Tibial nerve (tissue), 4 donors: ENCODE data around the gene MAPK8. TPM values are rescaled to one million over a fixed set of nuclear protein-coding genes. Genes with fewer than 3 reads are reported as not detected.

Experiments used
- DNase-seq, 2 donors: peaks; one replicate each; pipeline ENCODE4 v3.0.0-alpha.2; 2019; ENCODE audit warnings: low spot score in 2 of 2
- H3K27ac ChIP-seq, 4 donors: fragments of 200-600 bp; sonication (generic) in 3 of 4; one replicate each; pipeline ENCODE4 v1.5.1; 2017 to 2019; ENCODE audit warnings: mild to moderate bottlenecking in 1 of 4
- H3K27me3 ChIP-seq, 2 donors: fragments of 200-600 bp; sonication (generic) in 1 of 2; one replicate each; pipeline versions ENCODE4 v1.5.1 to v1.6.0; 2017 to 2019
- H3K36me3 ChIP-seq, 3 donors: fragments of 200-600 bp; sonication (generic); one replicate each; pipeline ENCODE4 v1.5.1; 2018 to 2019
- H3K4me1 ChIP-seq, 4 donors: fragments of 200-600 bp; sonication (generic) in 3 of 4; one replicate each; pipeline ENCODE4 v1.5.1; 2017 to 2019
- H3K4me3 ChIP-seq, 4 donors: fragments of 200-600 bp; sonication (generic) in 3 of 4; one replicate each; pipeline ENCODE4 v1.5.1; 2017 to 2019; ENCODE audit warnings: mild to moderate bottlenecking in 1 of 4, moderate library complexity in 1 of 4
- H3K9me3 ChIP-seq, 4 donors: fragments of 200-600 bp; sonication (generic) in 3 of 4; one replicate each; pipeline ENCODE4 v1.5.1; 2017 to 2019
- EP300 ChIP-seq, 2 donors: sonication (generic); formaldehyde crosslinking; IDR thresholded peaks; one replicate each; pipeline ENCODE4 v1.6.1; 2017; ENCODE audit warnings: antibody characterized with exemption in 2 of 2, mild to moderate bottlenecking in 1 of 2
- POLR2A ChIP-seq, 2 donors: fragments of 450-650 bp; IDR thresholded peaks; one replicate each; pipeline ENCODE4 v1.6.1; 2017; ENCODE audit warnings: antibody characterized with exemption in 2 of 2, mild to moderate bottlenecking in 2 of 2, moderate library complexity in 2 of 2
- WGBS, 2 donors: methylation state at CpG; one replicate each; pipeline ENCODE4 v1.1.5; 2018; 5-methylcytosine and 5-hydroxymethylcytosine counted together
- total RNA-seq, 4 donors: library from RNA; depleted of rRNA; stranded (reverse); fragments of >200 nt; gene quantifications; one replicate each; pipeline ENCODE4 v1.1.0, GENCODE V29; 2016
- TF ChIP-seq, protein P1 (sequence below), 5 experiments: fragments of 200-600 bp in 3 of 5; fragments of 450-650 bp in 2 of 5; sonication (generic) in 3 of 5; IDR thresholded peaks; one replicate each; pipeline ENCODE4 v1.5.1; 2016 to 2019; ENCODE audit warnings: antibody characterized with exemption in 5 of 5, mild to moderate bottlenecking in 3 of 5, moderate library complexity in 2 of 5

The MAPK8 gene
- total RNA-seq, 4 donors from 2014 or later = 53.4 to 65.6 (median 62.2) TPM

DNA sequence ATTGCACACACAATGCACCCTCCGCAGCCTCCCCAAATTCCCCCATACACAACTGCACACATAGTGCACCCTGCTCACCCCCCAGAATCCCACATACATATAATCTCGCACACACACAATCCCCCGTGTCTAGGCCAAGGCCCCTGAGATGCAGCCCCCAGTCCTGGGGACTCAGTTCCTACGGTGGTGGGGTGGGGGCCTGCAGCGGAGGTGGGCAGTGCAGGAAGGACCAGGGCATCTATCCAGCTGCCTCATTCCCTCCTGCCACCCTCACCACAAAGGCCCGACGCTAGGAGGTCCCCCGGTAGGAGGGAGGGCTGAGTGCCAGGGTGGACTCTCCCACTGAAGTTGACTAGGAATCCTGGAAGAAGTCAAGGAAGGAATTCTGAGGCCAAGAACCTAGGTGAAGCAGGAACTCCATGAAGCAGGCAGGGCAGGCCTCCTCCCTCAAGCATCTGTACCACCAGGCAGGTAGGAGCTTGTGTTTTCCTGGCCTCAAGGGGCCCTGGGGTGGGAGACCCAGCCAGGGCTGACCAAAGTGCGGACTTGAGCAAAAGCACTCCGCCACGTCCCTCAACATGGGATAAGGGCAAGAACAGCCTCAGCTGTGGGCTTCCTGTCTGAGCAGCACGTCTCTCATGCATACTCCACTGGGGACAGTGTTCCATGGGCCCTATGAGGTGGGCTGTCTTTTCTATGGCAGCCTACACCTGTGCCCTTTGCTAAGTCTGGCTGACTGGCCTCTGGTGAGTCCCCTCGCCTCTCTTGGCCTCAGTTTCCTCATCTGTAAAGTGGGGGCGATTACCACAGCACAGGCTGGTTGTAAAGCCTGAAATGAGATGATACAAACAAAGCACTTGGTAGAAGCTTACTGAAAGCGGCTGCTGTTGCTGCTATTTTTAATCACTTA lies 145.7 kb downstream of the MAPK8 start:
- H3K36me3 ChIP-seq = peaks cover 0 to 13% (median 0%) of the 10 kb centered on the region in 3 donors
- no peak for TF ChIP-seq EP300 (IDR thresholded peaks at IDR 0.05)
- TF ChIP-seq, protein P1, sequence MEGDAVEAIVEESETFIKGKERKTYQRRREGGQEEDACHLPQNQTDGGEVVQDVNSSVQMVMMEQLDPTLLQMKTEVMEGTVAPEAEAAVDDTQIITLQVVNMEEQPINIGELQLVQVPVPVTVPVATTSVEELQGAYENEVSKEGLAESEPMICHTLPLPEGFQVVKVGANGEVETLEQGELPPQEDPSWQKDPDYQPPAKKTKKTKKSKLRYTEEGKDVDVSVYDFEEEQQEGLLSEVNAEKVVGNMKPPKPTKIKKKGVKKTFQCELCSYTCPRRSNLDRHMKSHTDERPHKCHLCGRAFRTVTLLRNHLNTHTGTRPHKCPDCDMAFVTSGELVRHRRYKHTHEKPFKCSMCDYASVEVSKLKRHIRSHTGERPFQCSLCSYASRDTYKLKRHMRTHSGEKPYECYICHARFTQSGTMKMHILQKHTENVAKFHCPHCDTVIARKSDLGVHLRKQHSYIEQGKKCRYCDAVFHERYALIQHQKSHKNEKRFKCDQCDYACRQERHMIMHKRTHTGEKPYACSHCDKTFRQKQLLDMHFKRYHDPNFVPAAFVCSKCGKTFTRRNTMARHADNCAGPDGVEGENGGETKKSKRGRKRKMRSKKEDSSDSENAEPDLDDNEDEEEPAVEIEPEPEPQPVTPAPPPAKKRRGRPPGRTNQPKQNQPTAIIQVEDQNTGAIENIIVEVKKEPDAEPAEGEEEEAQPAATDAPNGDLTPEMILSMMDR (IDR thresholded peaks at IDR 0.05) = no peak
- H3K4me3 ChIP-seq = no peak overlapping the region
- H3K27ac ChIP-seq = no peak overlapping the region
- no peaks in the 10 kb centered on the region for H3K4me1 ChIP-seq
- H3K27me3 ChIP-seq = no peaks in the 10 kb centered on the region
- 85 to 86% methylated on average over 14 of the region's 15 CpGs for WGBS, 2 donors
- no peaks in the 10 kb centered on the region for H3K9me3 ChIP-seq
- no peak for DNase-seq

DNA sequence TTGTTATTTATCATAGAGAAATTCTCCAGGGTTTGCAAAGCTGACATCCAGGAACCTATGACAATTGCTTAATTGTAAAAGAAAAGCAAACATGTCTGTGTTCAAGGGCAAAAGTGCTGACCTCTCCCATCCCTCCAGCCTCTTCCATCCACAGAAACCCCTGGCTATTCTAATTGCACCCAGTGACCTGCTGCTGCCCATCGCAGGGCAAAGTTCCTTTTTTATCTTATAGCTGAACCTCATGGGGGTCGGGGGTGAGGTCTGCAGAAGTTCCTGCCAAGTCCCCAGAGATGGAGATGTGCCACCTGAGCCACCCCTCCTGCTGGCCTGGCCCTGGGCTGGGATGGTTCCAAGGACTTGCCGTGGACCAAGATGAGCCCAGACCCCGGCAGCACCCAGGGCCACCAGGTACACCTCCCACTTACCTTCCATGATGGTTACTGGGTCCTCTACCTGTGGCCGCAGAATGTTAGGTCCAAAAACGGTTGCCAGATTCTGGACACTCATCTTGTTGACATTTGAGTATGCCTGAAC lies 146.5 kb downstream of the MAPK8 start:
- no peak for DNase-seq
- Histone ChIP-seq H3K27ac (no peak overlapping the region), H3K36me3 (peaks cover 0 to 13% (median 0%) of the 10 kb centered on the region in 3 donors), H3K27me3 (no peaks in the 10 kb centered on the region), H3K9me3 (no peaks in the 10 kb centered on the region), H3K4me1 (no peaks in the 10 kb centered on the region), H3K4me3 (no peak overlapping the region)
- 66 to 76% methylated on average over 3 to 6 of the region's 6 CpGs for WGBS, 2 donors
- TF ChIP-seq POLR2A (IDR thresholded peaks at IDR 0.05) = no peak
- TF ChIP-seq EP300 (IDR thresholded peaks at IDR 0.05) = no peak
- TF ChIP-seq, protein P1 (IDR thresholded peaks at IDR 0.05) = no peak

DNA sequence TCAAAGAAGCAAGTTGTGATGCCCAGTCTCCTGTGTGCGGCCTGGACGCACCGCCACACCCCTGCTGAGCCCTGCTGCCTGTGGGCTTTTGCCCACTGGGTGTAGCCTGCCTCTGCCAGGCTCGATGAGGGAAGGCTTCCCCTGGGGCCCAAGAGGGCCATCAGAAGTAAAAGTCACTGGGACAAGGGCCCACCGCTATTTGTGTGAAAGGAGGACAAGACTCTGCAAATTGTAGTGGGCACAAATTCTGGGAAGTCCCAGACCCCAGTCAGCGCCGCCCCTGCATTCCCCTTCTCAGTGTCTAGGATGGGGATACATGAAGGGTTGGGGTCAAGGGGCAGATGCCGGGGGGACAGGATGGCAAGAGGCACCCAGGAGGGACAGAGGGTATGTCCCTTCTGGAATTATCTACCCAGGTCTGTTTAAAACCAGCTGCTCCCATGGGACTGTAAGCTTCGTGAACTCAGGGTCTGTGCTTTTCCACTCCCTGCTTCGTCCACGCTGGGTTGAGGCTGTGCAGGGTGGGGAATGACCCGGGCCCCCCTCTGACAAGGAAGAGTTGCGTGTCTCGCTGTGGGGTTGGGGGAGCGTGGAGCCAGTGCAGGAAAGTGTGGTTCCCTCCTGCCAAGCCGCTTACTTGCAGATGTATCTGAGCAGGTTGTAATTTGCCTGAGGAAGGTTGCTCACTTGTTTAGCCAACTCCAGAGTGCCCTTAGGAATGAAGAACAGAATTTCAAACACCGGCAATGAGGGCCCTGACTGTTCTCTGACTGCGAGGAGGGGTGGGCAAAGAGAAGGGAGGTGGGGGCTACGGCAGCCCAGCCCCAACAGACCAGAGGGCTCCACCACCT lies 147.2 kb downstream of the MAPK8 start:
- WGBS, 2 donors = 79 to 84% methylated on average over 19 of the region's 19 CpGs
- H3K9me3 ChIP-seq = no peaks in the 10 kb centered on the region
- no peak overlapping the region for H3K4me3 ChIP-seq
- TF ChIP-seq POLR2A (IDR thresholded peaks at IDR 0.05) (no peak), EP300 (IDR thresholded peaks at IDR 0.05) (no peak)
- TF ChIP-seq, protein P1 (IDR thresholded peaks at IDR 0.05) = no peak
- no peaks in the 10 kb centered on the region for H3K27me3 ChIP-seq
- H3K36me3 ChIP-seq = peaks cover 0 to 13% (median 0%) of the 10 kb centered on the region in 3 donors
- H3K27ac ChIP-seq = no peak overlapping the region
- no peaks in the 10 kb centered on the region for H3K4me1 ChIP-seq
- DNase-seq = no peak

DNA sequence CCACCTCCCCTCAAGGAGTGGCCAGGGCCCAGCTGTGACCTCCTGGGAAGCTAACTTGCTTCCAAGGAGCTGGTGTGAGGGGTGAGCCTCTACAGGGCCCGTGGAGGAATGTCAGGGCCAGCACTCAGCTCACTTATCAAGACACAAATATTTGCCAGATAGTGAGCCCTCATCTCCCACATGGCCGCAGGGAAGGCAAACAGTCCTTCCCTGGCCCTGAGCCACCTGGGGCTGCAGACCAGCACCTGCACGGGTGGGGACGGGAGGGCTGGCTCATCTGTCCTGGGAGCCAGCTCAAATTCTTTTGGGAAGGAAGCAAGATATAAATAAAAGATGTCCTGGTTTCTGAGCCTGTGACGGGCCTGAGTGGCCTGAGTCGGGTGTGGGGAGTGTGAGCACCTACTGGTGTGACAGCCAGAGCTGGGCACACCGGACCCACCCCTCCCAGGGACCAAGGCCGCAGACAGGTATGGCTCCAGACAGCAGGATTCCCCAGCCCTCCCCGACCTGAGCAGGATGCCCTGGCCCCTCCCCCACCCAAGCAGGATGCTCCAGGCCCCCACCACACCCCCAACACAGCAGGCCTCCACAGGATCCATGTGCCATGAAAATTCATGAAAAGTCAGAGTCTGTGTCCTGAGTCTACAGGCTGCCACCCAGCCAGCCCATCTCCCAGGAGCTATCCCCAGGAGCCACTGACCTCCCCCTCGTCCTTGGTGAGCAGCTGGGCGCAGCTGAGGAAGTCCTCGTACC lies 148.0 kb downstream of the MAPK8 start:
- no peaks in the 10 kb centered on the region for H3K9me3 ChIP-seq
- H3K4me1 ChIP-seq = no peaks in the 10 kb centered on the region
- no peaks in the 10 kb centered on the region for H3K27me3 ChIP-seq
- H3K27ac ChIP-seq = no peak overlapping the region
- no peak for TF ChIP-seq POLR2A (IDR thresholded peaks at IDR 0.05)
- TF ChIP-seq, protein P1 (IDR thresholded peaks at IDR 0.05) = no peak
- TF ChIP-seq EP300 (IDR thresholded peaks at IDR 0.05) = no peak
- WGBS, 2 donors = 82 to 89% methylated on average over 8 to 12 of the region's 12 CpGs
- H3K4me3 ChIP-seq = no peak overlapping the region
- peaks cover 0 to 13% (median 0%) of the 10 kb centered on the region in 3 donors for H3K36me3 ChIP-seq
- DNase-seq = no peak
